ENCODE data around the gene PTPRT.

Gene PTPRT

DNA sequence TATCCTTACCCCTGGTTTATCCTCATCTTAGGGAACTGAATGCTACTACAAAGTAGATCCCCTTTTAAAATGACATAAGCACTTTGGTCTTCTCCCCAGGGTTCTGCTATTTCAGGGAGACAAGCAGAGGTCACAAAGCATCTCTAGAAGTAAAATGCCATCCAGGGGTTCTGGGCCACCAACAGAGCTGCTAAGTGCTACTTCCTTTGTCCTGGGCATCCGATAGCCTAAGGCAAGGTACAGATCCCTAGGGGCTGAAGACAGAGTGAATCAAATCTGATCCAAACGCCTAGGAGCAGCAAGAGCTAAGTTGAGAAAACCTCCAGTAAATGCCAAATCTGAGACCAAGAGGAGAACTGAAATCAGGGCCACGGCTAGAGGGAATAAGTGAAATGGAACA is 161.2 kb downstream of the PTPRT start:
- Histone ChIP-seq H3K79me2 (ENCODE audit: control insufficient read depth, insufficient read depth, low read length, unreplicated experiment) (no peaks in the 10 kb centered on the region), H3K4me3 (ENCODE audit: low read depth, low read length) (no peak overlapping the region), H3K36me3 (ENCODE audit: insufficient read depth, low read length) (no peaks in the 10 kb centered on the region), H3K27me3 (ENCODE audit: insufficient read depth, low read length) (no peaks in the 10 kb centered on the region), H3K27ac (ENCODE audit: low read depth, low read length) (no peak overlapping the region), H2AFZ (ENCODE audit: low read length, unreplicated experiment) (no peak overlapping the region), H3K4me1 (ENCODE audit: control insufficient read depth, insufficient read depth, low read length, unreplicated experiment) (no peaks in the 10 kb centered on the region)

DNA sequence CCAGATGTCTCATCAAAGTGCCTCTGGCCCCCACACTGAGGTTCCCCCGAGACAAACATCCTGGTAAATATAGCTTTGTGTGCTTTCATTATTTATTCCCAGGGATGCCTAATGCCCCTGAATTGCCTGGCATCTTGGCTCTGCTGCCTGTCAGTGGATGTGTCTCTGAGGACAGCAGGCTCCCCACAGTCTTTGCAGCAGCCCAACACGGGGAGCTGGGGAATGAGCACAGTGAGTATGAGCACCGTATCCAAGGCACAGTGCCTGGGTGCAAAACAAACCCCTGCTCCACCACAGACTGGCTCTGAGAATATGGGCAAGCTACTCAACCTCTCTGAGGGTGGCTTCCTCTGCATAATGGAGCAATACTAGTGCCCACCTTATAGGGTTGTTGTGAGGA is 165.9 kb downstream of the PTPRT start:
- no peak overlapping the region for H3K27ac ChIP-seq (ENCODE audit: low read depth, low read length)
- no peak overlapping the region for H3K4me3 ChIP-seq (ENCODE audit: low read depth, low read length)

DNA sequence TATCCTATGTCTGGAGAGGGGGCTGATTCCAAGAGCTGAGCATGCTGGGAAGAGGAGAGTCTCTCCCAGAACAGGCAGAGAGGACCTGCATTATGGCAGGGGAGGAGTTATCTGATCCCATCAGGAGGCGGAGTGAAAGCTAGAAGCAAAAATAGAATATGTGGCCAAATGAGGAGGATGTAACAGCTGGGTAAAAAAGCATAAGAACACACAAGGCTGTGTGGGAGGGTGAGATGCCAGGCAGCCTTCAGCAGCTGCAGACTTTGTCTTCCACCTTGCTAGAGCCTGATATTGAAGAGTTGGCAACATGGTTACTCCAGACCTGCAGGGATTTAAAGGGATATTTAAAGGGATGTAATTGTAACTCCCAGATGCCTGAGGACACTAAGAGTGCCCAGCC is 167.1 kb downstream of the PTPRT start:
- Histone ChIP-seq H3K27ac (ENCODE audit: low read depth, low read length) (no peak overlapping the region), H3K4me1 (ENCODE audit: control insufficient read depth, insufficient read depth, low read length, unreplicated experiment) (no peaks in the 10 kb centered on the region), H3K79me2 (ENCODE audit: control insufficient read depth, insufficient read depth, low read length, unreplicated experiment) (no peaks in the 10 kb centered on the region), H3K4me3 (ENCODE audit: low read depth, low read length) (no peak overlapping the region), H3K36me3 (ENCODE audit: insufficient read depth, low read length) (no peaks in the 10 kb centered on the region), H2AFZ (ENCODE audit: low read length, unreplicated experiment) (no peak overlapping the region), H3K27me3 (ENCODE audit: insufficient read depth, low read length) (no peaks in the 10 kb centered on the region)

More for the DNA sequence above, 165.9 kb downstream of the PTPRT start:
- no peaks in the 10 kb centered on the region for H3K36me3 ChIP-seq (ENCODE audit: insufficient read depth, low read length)
- H2AFZ ChIP-seq (ENCODE audit: low read length, unreplicated experiment) = no peak overlapping the region
- H3K79me2 ChIP-seq (ENCODE audit: control insufficient read depth, insufficient read depth, low read length, unreplicated experiment) = no peaks in the 10 kb centered on the region
- no peaks in the 10 kb centered on the region for H3K4me1 ChIP-seq (ENCODE audit: control insufficient read depth, insufficient read depth, low read length, unreplicated experiment)
- no peaks in the 10 kb centered on the region for H3K27me3 ChIP-seq (ENCODE audit: insufficient read depth, low read length)

DNA sequence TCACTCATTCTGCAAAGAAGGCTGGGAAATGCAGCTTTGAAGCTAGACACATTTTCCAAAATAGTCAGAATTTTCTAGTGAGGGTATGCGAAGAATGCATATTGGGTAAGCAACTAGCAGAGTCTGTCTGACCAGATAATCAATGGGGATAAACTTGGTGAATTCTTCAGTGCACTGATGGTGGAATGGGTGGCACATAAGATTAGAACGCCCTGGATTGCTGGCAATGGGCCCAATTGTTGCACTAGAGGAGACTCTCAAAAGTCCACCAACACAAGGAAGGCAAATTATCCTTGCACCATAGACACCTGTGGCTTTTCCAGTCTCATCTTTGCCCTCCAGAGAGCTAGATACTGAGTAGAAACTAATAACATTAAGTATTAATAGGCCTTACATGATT is 167.6 kb downstream of the PTPRT start:
- Histone ChIP-seq H3K36me3 (ENCODE audit: insufficient read depth, low read length) (no peaks in the 10 kb centered on the region), H3K4me3 (ENCODE audit: low read depth, low read length) (no peak overlapping the region), H3K4me1 (ENCODE audit: control insufficient read depth, insufficient read depth, low read length, unreplicated experiment) (no peaks in the 10 kb centered on the region), H2AFZ (ENCODE audit: low read length, unreplicated experiment) (no peak overlapping the region), H3K79me2 (ENCODE audit: control insufficient read depth, insufficient read depth, low read length, unreplicated experiment) (no peaks in the 10 kb centered on the region), H3K27me3 (ENCODE audit: insufficient read depth, low read length) (no peaks in the 10 kb centered on the region), H3K27ac (ENCODE audit: low read depth, low read length) (no peak overlapping the region)

DNA sequence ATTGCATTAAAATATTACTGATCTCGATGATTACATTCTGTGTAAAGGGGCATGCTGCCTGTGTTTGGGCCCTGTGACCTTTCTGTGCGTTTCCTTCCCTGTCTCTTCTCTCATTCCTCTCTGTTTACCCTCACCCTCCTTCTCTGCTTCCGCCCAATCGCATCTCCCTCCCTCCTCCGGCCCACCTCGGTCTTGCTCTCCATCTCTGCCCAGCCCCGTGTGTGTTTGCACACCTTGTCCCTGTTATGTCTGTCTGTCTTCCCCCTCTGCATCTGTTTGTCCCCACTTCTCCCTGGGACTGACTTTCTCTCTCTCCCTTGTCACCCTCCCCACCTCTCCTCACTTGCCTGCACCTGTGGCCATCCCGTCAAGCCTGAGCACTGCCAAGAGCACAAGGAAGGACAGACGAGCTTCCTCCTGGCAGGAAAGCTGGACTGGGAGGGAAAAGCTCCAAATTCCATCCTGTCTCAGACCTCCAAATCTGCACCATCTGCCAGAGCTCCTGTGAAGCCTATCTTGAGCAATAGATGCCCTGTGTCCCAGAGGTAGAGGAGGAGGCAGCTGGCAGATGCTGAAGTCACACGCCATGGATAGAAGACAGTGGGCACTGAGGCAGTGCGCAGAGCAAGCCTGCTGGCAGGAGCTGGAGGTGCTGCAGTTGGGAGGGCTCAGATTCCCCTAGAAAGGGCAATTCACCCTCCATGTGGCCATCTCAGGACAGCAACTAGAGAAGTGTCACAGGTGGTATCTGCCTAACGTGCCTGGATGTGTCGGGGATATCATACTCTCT is 172.3 kb downstream of the PTPRT start:
- no peak overlapping the region for H3K27ac ChIP-seq (ENCODE audit: low read depth, low read length)
- H2AFZ ChIP-seq (ENCODE audit: low read length, unreplicated experiment) = no peak overlapping the region
- no peak overlapping the region for H3K4me3 ChIP-seq (ENCODE audit: low read depth, low read length)
- no peaks in the 10 kb centered on the region for H3K4me1 ChIP-seq (ENCODE audit: control insufficient read depth, insufficient read depth, low read length, unreplicated experiment)
- no peaks in the 10 kb centered on the region for H3K79me2 ChIP-seq (ENCODE audit: control insufficient read depth, insufficient read depth, low read length, unreplicated experiment)
- H3K27me3 ChIP-seq (ENCODE audit: insufficient read depth, low read length) = no peaks in the 10 kb centered on the region
- no peaks in the 10 kb centered on the region for H3K36me3 ChIP-seq (ENCODE audit: insufficient read depth, low read length)

DNA sequence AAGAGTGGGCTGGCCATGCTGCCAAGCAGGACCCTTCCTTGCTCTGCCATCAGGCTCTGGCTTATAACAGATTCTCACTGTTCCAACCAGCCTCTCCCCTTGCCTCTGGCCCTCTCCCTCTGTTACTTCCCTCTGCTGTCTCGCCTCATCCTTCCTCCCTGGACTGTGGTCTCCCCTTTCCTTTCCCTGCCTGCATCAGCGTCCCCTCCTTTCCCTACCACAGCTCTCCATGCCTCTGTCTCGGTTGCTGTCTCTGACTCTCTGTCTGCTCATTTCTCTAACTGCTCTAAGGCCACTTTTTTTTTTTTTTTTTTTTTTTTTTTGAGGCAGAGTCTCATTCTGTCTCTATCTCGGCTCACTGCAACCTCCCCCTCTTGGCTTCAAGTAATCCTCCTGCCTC is 173.4 kb downstream of the PTPRT start:
- Histone ChIP-seq H3K27ac (ENCODE audit: low read depth, low read length) (no peak overlapping the region), H2AFZ (ENCODE audit: low read length, unreplicated experiment) (no peak overlapping the region), H3K36me3 (ENCODE audit: insufficient read depth, low read length) (no peaks in the 10 kb centered on the region), H3K4me3 (ENCODE audit: low read depth, low read length) (no peak overlapping the region), H3K27me3 (ENCODE audit: insufficient read depth, low read length) (no peaks in the 10 kb centered on the region), H3K79me2 (ENCODE audit: control insufficient read depth, insufficient read depth, low read length, unreplicated experiment) (no peaks in the 10 kb centered on the region), H3K4me1 (ENCODE audit: control insufficient read depth, insufficient read depth, low read length, unreplicated experiment) (no peaks in the 10 kb centered on the region)

DNA sequence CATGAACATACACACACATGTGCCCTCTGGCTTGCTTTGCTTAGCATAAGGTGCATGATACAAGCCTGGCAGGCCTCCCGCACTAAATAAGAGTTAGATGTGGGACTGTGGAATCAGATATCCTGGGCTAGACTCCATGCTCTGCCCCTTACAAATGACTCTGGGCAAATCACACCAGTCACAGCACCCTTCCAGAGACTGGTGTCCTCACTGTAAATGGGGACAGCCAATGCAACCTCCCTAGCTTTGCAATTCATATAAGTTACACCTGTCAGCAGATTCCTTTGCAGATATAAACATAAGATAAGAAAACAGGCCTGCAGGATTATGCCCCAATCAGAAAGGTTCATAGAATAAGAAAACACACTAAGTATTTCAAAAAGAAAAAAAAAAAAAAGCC is 174.1 kb downstream of the PTPRT start:
- H3K4me1 ChIP-seq (ENCODE audit: control insufficient read depth, insufficient read depth, low read length, unreplicated experiment) = no peaks in the 10 kb centered on the region
- H3K27ac ChIP-seq (ENCODE audit: low read depth, low read length) = no peak overlapping the region
- H2AFZ ChIP-seq (ENCODE audit: low read length, unreplicated experiment) = no peak overlapping the region
- H3K27me3 ChIP-seq (ENCODE audit: insufficient read depth, low read length) = no peaks in the 10 kb centered on the region
- no peaks in the 10 kb centered on the region for H3K36me3 ChIP-seq (ENCODE audit: insufficient read depth, low read length)
- H3K79me2 ChIP-seq (ENCODE audit: control insufficient read depth, insufficient read depth, low read length, unreplicated experiment) = no peaks in the 10 kb centered on the region
- H3K4me3 ChIP-seq (ENCODE audit: low read depth, low read length) = no peak overlapping the region

DNA sequence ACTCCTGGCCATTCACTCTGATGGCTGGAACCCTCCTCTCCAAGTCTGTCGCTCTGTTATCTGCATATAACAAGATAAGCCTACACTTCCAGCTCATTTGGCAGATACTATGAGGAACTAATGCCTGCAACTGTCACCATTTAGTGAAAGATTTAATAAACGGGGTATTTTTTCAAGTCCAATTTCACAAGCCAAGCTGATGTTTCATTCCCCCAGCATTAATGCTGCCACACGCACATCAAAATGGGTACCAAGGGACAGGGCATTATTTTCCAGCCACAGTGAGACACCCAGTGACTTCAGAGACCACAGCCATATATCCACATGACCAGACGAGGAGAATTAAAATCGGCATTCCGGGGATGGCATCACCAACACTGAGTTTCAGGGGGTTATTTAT is 175.5 kb downstream of the PTPRT start:
- Histone ChIP-seq H2AFZ (ENCODE audit: low read length, unreplicated experiment) (no peak overlapping the region), H3K79me2 (ENCODE audit: control insufficient read depth, insufficient read depth, low read length, unreplicated experiment) (no peaks in the 10 kb centered on the region)

DNA sequence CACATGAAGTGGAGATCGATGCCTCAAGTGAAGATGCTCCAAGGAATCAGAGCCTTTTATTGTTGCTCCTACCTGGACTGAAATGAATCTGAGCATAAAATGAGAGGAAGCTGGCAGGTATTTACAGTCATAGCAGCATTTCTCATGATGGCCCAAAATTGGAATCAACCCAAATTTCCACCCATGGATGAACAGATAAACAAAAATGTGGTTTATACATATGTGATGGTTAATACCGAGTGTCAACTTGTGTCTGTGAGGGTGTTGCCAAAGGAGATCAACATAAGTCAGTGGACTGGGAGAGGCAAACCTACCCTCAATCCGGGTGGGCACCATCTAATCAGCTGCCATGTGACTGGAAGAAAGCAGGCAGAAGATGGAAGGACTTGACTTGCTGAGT is 178.2 kb downstream of the PTPRT start:
- no peaks in the 10 kb centered on the region for H3K27me3 ChIP-seq (ENCODE audit: insufficient read depth, low read length)
- H3K36me3 ChIP-seq (ENCODE audit: insufficient read depth, low read length) = no peaks in the 10 kb centered on the region
- H2AFZ ChIP-seq (ENCODE audit: low read length, unreplicated experiment) = no peak overlapping the region
- H3K4me3 ChIP-seq (ENCODE audit: low read depth, low read length) = no peak overlapping the region
- no peaks in the 10 kb centered on the region for H3K79me2 ChIP-seq (ENCODE audit: control insufficient read depth, insufficient read depth, low read length, unreplicated experiment)
- H3K27ac ChIP-seq (ENCODE audit: low read depth, low read length) = no peak overlapping the region
- no peaks in the 10 kb centered on the region for H3K4me1 ChIP-seq (ENCODE audit: control insufficient read depth, insufficient read depth, low read length, unreplicated experiment)

More for the DNA sequence above, 175.5 kb downstream of the PTPRT start:
- Histone ChIP-seq H3K27me3 (ENCODE audit: insufficient read depth, low read length) (no peaks in the 10 kb centered on the region), H3K27ac (ENCODE audit: low read depth, low read length) (no peak overlapping the region), H3K36me3 (ENCODE audit: insufficient read depth, low read length) (no peaks in the 10 kb centered on the region), H3K4me3 (ENCODE audit: low read depth, low read length) (no peak overlapping the region), H3K4me1 (ENCODE audit: control insufficient read depth, insufficient read depth, low read length, unreplicated experiment) (no peaks in the 10 kb centered on the region)

DNA sequence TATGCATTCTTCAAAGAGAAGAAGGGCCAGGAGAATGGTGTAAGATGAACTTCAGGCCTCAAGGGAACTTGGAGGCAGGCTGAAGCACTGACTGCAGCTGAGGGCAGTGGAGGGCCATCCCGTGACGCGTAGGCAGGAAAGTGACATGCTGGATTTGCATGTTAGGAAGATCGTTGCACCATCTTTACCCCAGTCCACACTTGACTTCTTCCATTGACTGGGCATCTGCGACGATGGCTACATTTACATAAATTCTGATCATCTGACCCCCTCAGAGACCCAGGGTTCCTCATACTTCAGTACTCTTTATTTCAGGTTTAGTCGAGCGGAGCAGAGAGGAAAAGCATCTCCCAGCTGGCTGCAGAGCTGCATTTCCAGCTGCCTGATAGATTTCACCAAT is 180.2 kb downstream of the PTPRT start:
- no peak overlapping the region for H2AFZ ChIP-seq (ENCODE audit: low read length, unreplicated experiment)
- H3K79me2 ChIP-seq (ENCODE audit: control insufficient read depth, insufficient read depth, low read length, unreplicated experiment) = no peaks in the 10 kb centered on the region
- no peak overlapping the region for H3K4me3 ChIP-seq (ENCODE audit: low read depth, low read length)
- no peaks in the 10 kb centered on the region for H3K4me1 ChIP-seq (ENCODE audit: control insufficient read depth, insufficient read depth, low read length, unreplicated experiment)
- no peaks in the 10 kb centered on the region for H3K27me3 ChIP-seq (ENCODE audit: insufficient read depth, low read length)
- H3K27ac ChIP-seq (ENCODE audit: low read depth, low read length) = no peak overlapping the region
- no peaks in the 10 kb centered on the region for H3K36me3 ChIP-seq (ENCODE audit: insufficient read depth, low read length)

DNA sequence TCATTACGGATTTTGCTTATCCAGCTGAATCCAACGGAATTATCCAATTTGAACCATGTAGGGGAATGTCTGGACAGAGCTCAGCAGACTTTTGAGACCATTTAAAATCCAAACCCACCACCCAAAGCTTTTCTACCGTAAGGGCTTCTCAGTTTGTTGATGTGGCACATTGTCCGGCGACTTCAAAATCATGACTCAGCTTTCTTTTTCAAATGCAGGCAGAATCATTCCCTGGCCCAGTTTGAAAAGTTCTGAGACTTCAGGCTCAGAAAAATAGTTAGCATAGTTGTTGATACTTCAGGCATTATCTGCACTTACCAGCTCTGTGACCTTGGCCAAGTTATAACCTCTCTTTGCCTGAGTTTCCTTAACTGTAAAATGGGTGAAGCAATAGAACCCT is 182.2 kb downstream of the PTPRT start:
- no peak overlapping the region for H2AFZ ChIP-seq (ENCODE audit: low read length, unreplicated experiment)
- H3K4me1 ChIP-seq (ENCODE audit: control insufficient read depth, insufficient read depth, low read length, unreplicated experiment) = no peaks in the 10 kb centered on the region
- no peaks in the 10 kb centered on the region for H3K27me3 ChIP-seq (ENCODE audit: insufficient read depth, low read length)
- H3K79me2 ChIP-seq (ENCODE audit: control insufficient read depth, insufficient read depth, low read length, unreplicated experiment) = no peaks in the 10 kb centered on the region
- no peak overlapping the region for H3K27ac ChIP-seq (ENCODE audit: low read depth, low read length)
- H3K36me3 ChIP-seq (ENCODE audit: insufficient read depth, low read length) = no peaks in the 10 kb centered on the region
- H3K4me3 ChIP-seq (ENCODE audit: low read depth, low read length) = no peak overlapping the region
